Glutamatergic neuron (in vitro differentiated cells): ENCODE results near the gene KCNMB4. TPM values are rescaled to one million over a fixed set of nuclear protein-coding genes. Genes with fewer than 3 reads are reported as not detected.

Experiments
- DNase-seq: peaks from one replicate; pipeline ENCODE4 v3.0.0; 2022
- H3K27ac Mint-ChIP-seq: one replicate; pipeline ENCODE4 v1.8.0; 2020; ENCODE audit warnings: mild to moderate bottlenecking, mixed read lengths, inconsistent platforms; ENCODE audit not compliant: unreplicated experiment
- H3K27me3 Mint-ChIP-seq: one replicate; pipeline ENCODE4 v1.8.0; 2020; ENCODE audit warnings: mild to moderate bottlenecking, moderate library complexity, mixed read lengths, inconsistent platforms; ENCODE audit not compliant: unreplicated experiment
- H3K36me3 Mint-ChIP-seq: one replicate; pipeline ENCODE4 v1.8.0; 2020; ENCODE audit warnings: mild to moderate bottlenecking, mixed read lengths, inconsistent platforms; ENCODE audit not compliant: unreplicated experiment
- H3K4me1 Mint-ChIP-seq: one replicate; pipeline ENCODE4 v1.8.0; 2020; ENCODE audit warnings: mild to moderate bottlenecking, low read depth, mixed read lengths, inconsistent platforms; ENCODE audit not compliant: unreplicated experiment
- H3K4me3 Mint-ChIP-seq: one replicate; pipeline ENCODE4 v1.8.0; 2020; ENCODE audit warnings: mild to moderate bottlenecking, mixed read lengths, inconsistent platforms; ENCODE audit not compliant: unreplicated experiment
- H3K9me3 Mint-ChIP-seq: one replicate; pipeline ENCODE4 v1.8.0; 2020; ENCODE audit warnings: mild to moderate bottlenecking, moderate library complexity, mixed read lengths, inconsistent platforms; ENCODE audit not compliant: unreplicated experiment
- total RNA-seq: library from RNA; stranded (reverse); fragmentation: NEBNext Ultra II Directional; extraction: Animal tissue kit (Norgen Biotek cat#: 25700); gene quantifications from one replicate; pipeline ENCODE4 v1.2.1, GENCODE V29; 2021; ENCODE audit not compliant: unreplicated experiment
- TF ChIP-seq, protein P1 (sequence below): fragments of 200-600 bp; sonication (generic); IDR thresholded peaks from one replicate; pipeline ENCODE4 v1.5.0; 2021; ENCODE audit not compliant: partially characterized antibody, unreplicated experiment

Gene KCNMB4
- total RNA-seq, 1 donor from 2014 or later: 18.7 TPM

DNA sequence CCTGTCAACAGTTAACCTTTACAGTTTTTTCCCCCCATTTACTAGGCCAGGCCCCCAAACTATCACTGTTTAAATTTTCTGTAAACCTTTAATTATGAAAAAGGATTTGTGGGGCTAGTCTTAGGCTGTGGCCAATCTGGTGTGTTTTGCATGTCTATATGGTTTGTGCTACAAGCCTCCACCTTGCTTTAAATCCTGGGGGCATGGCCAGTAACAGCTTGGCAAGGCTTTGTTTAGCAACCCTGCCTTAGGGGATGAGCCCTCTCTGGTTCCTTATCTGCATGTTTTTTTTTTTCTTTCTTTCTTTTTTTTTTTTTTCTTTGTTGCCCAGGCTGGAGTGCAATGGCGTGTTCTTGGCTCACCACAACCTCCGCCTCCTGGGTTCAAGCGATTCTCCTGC lies 102.7 kb downstream of the KCNMB4 start:
- Mint-ChIP-seq H3K27me3 (peaks cover 2% of the 10 kb centered on the region), H3K9me3 (no peaks in the 10 kb centered on the region), H3K4me3 (no peak overlapping the region), H3K36me3 (peaks cover 9% of the 10 kb centered on the region), H3K4me1 (no peaks in the 10 kb centered on the region), H3K27ac (no peak overlapping the region)
- TF ChIP-seq, protein P1, sequence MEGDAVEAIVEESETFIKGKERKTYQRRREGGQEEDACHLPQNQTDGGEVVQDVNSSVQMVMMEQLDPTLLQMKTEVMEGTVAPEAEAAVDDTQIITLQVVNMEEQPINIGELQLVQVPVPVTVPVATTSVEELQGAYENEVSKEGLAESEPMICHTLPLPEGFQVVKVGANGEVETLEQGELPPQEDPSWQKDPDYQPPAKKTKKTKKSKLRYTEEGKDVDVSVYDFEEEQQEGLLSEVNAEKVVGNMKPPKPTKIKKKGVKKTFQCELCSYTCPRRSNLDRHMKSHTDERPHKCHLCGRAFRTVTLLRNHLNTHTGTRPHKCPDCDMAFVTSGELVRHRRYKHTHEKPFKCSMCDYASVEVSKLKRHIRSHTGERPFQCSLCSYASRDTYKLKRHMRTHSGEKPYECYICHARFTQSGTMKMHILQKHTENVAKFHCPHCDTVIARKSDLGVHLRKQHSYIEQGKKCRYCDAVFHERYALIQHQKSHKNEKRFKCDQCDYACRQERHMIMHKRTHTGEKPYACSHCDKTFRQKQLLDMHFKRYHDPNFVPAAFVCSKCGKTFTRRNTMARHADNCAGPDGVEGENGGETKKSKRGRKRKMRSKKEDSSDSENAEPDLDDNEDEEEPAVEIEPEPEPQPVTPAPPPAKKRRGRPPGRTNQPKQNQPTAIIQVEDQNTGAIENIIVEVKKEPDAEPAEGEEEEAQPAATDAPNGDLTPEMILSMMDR: no peak
- DNase-seq: no peak

DNA sequence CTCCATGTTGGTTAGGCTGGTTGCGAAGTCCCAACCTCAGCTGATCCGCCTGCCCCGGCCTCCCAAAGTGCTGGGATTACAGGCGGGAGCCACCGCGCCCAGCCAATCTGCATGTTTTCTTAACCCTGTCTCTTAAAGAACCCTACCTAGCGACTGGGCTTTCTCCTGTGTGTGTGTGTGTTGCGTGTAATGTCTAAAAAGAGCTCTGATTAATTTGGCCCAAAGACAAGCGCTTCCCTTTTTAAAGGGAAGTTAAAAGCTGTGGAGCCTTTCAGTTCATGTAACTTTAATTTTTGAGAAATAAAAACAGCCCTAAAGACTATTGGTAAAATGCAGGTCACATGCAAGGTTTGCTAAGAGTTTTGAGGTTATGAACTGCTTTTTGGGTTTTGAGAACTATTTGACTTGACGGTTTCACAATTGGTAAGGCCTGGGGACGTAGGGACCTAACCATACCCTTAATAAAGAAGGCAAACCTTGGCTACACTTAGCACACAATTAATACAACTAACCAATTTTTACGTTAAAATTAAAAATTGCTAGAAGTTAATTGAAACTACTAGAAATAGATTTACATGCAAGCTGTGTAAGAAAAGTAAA lies 103.2 kb downstream of the KCNMB4 start:
- TF ChIP-seq, protein P1: no peak
- no peak for DNase-seq
- H3K36me3 Mint-ChIP-seq: peaks cover 4% of the 10 kb centered on the region
- no peak overlapping the region for H3K4me3 Mint-ChIP-seq
- no peaks in the 10 kb centered on the region for H3K4me1 Mint-ChIP-seq
- H3K27ac Mint-ChIP-seq: no peak overlapping the region
- H3K27me3 Mint-ChIP-seq: peaks cover 2% of the 10 kb centered on the region
- H3K9me3 Mint-ChIP-seq: no peaks in the 10 kb centered on the region

GRCh38 chr12:70482764-70483163 lies 116.7 kb downstream of the KCNMB4 start:
- Mint-ChIP-seq H3K4me3 (no peak overlapping the region), H3K4me1 (no peaks in the 10 kb centered on the region), H3K27ac (no peak overlapping the region), H3K9me3 (no peaks in the 10 kb centered on the region), H3K36me3 (no peaks in the 10 kb centered on the region), H3K27me3 (peaks cover 1% of the 10 kb centered on the region)
- DNase-seq: no peak
- TF ChIP-seq, protein P1: no peak

Other genes starting within 250 kb of the KCNMB4 start
- gene CNOT2, start 122.9 kb upstream of the KCNMB4 start, total RNA-seq: 121 TPM